ENCODE results near the gene SFR1.

DNA sequence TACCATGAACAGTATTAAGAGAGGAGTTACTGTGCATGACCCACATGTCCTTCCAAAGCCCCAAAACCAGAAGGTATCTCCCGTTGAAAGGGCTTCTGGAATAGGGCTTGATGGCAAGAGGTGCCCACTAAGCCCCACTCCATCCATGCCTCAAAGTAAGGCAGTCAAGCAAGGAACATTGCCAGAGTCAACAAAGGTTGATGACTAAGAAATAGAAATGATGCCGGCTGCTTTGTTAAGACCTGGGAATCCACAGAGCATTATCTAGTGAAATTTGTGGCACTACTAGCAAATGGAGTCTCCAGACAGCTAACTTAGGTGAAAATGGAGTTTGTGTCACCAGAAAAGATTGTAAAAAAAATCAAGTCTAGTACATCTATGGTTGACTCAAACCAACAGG is 6.2 kb downstream of the SFR1 start:
- TF ChIP-seq, protein P1, sequence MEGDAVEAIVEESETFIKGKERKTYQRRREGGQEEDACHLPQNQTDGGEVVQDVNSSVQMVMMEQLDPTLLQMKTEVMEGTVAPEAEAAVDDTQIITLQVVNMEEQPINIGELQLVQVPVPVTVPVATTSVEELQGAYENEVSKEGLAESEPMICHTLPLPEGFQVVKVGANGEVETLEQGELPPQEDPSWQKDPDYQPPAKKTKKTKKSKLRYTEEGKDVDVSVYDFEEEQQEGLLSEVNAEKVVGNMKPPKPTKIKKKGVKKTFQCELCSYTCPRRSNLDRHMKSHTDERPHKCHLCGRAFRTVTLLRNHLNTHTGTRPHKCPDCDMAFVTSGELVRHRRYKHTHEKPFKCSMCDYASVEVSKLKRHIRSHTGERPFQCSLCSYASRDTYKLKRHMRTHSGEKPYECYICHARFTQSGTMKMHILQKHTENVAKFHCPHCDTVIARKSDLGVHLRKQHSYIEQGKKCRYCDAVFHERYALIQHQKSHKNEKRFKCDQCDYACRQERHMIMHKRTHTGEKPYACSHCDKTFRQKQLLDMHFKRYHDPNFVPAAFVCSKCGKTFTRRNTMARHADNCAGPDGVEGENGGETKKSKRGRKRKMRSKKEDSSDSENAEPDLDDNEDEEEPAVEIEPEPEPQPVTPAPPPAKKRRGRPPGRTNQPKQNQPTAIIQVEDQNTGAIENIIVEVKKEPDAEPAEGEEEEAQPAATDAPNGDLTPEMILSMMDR (IDR thresholded peaks at IDR 0.05; ENCODE audit: low read length) = no peak
- no peak for TF ChIP-seq EZH2 (optimal IDR thresholded peaks at IDR 0.05; ENCODE audit: low read depth, low read length)

All from MM.1S (cell line).